Breast epithelium (tissue), 4 donors: Measurements from ENCODE around the gene WDPCP. TPM values are rescaled to one million over a fixed set of nuclear protein-coding genes. Genes with fewer than 3 reads are reported as not detected.

ENCODE experiments used
- DNase-seq, 2 donors: peaks; one replicate each; pipeline ENCODE4 v3.0.0-alpha.2; 2019; ENCODE audit warnings: low spot score in 2 of 2
- H3K27ac ChIP-seq, 2 donors: fragments of 200-600 bp; sonication (generic) in 1 of 2; one replicate each; pipeline ENCODE4 v1.5.1; 2016 to 2019; ENCODE audit warnings: mild to moderate bottlenecking in 1 of 2
- H3K27me3 ChIP-seq, 2 donors: fragments of 200-600 bp; sonication (generic) in 1 of 2; one replicate each; pipeline versions ENCODE4 v1.5.1 to v1.6.0; 2017 to 2019; ENCODE audit warnings: control low read depth in 1 of 2, mild to moderate bottlenecking in 1 of 2
- H3K36me3 ChIP-seq: fragments of 200-600 bp; one replicate; pipeline ENCODE4 v1.5.1; 2019
- H3K4me1 ChIP-seq, 2 donors: fragments of 200-600 bp; sonication (generic); one replicate each; pipeline ENCODE4 v1.5.1; 2016 to 2019; ENCODE audit warnings: control low read depth in 1 of 2
- H3K4me3 ChIP-seq, 3 donors: fragments of 200-600 bp; sonication (generic); 1 replicate in 2 of 3; 2 replicates in 1 of 3; pipeline ENCODE4 v1.5.1; 2016 to 2019; ENCODE audit warnings: mild to moderate bottlenecking in 3 of 3, moderate library complexity in 2 of 3
- H3K9me3 ChIP-seq, 2 donors: fragments of 200-600 bp; sonication (generic) in 1 of 2; one replicate each; pipeline ENCODE4 v1.5.1; 2016 to 2019; ENCODE audit warnings: control low read depth in 1 of 2
- CTCF ChIP-seq, 3 donors: fragments of 450-650 bp; IDR thresholded peaks; one replicate each; pipeline ENCODE4 v1.5.1; 2016 to 2017; ENCODE audit warnings: antibody characterized with exemption in 3 of 3, mild to moderate bottlenecking in 3 of 3, moderate library complexity in 3 of 3
- POLR2A ChIP-seq: fragments of 450-650 bp; IDR thresholded peaks from one replicate; pipeline ENCODE4 v1.6.1; 2016; ENCODE audit warnings: antibody characterized with exemption, mild to moderate bottlenecking, moderate library complexity
- POLR2AphosphoS5 ChIP-seq, 3 donors: sonication (generic); formaldehyde crosslinking; IDR thresholded peaks; one replicate each; pipeline ENCODE4 v1.6.1; 2017; ENCODE audit warnings: antibody characterized with exemption in 3 of 3
- intact Hi-C: fragments of 100-400 bp; cut with DNase I; formaldehyde crosslinking; loops from one replicate; pipeline ENCODE4 v1.15.1; 2023; ENCODE audit warnings: low total_unique reads
- total RNA-seq, 3 donors: library from RNA; depleted of rRNA; stranded (reverse); fragments of >200 nt; gene quantifications; one replicate each; pipeline ENCODE4 v1.1.0, GENCODE V29; 2016

WDPCP gene
- total RNA-seq, 3 donors from 2014 or later = 25.2 to 37.4 (median 29.4) TPM

DNA sequence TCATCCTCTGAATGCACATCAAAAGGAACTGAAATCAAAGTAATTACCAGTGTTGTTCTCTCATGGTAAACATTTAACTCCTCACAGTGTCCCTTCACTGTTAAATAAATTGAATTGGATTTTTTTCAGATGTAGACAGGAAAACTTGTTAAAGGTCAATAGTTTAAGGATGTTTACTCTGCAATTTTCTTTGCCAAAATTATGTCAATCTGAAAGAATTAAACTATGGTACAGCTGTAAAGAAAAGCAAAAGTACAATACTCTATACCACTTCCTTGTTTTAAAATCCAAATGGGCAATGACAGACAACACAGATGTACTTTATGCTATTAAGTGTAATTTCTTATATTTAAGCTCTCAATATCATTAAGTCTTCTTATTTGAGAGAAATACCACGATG is 153.2 kb downstream of the WDPCP start:
- intact Hi-C loops = no loop called here
- no peak overlapping the region for H3K4me3 ChIP-seq
- no peak for DNase-seq
- H3K4me1 ChIP-seq = no peaks in the 10 kb centered on the region
- H3K36me3 ChIP-seq = no peaks in the 10 kb centered on the region
- no peak overlapping the region for H3K27ac ChIP-seq
- H3K9me3 ChIP-seq = no peaks in the 10 kb centered on the region
- TF ChIP-seq POLR2AphosphoS5 (IDR thresholded peaks at IDR 0.05) (no peak), CTCF (IDR thresholded peaks at IDR 0.05) (no peak)
- H3K27me3 ChIP-seq = no peaks in the 10 kb centered on the region

- DNase-seq = no peak
- Histone ChIP-seq H3K27ac (no peak overlapping the region), H3K36me3 (no peaks in the 10 kb centered on the region), H3K4me1 (no peaks in the 10 kb centered on the region), H3K9me3 (no peaks in the 10 kb centered on the region), H3K4me3 (no peak overlapping the region), H3K27me3 (no peaks in the 10 kb centered on the region)
- intact Hi-C loops = no loop called here
- no peak for TF ChIP-seq POLR2AphosphoS5 (IDR thresholded peaks at IDR 0.05)
- no peak for TF ChIP-seq POLR2A
- no peak for TF ChIP-seq CTCF (IDR thresholded peaks at IDR 0.05)
Observed at GRCh38 chr2:63434024-63435001, 154.0 kb downstream of the WDPCP start.

- no peaks in the 10 kb centered on the region for H3K9me3 ChIP-seq
- intact Hi-C loops = no loop called here
- H3K27me3 ChIP-seq = no peaks in the 10 kb centered on the region
- no peaks in the 10 kb centered on the region for H3K4me1 ChIP-seq
- no peak for DNase-seq
- H3K36me3 ChIP-seq = no peaks in the 10 kb centered on the region
- no peak overlapping the region for H3K27ac ChIP-seq
- TF ChIP-seq POLR2AphosphoS5 (IDR thresholded peaks at IDR 0.05) (no peak), POLR2A (no peak), CTCF (IDR thresholded peaks at IDR 0.05) (no peak)
- H3K4me3 ChIP-seq = no peak overlapping the region
Observed at GRCh38 chr2:63432373-63432772, 155.9 kb downstream of the WDPCP start.

- H3K27me3 ChIP-seq = no peaks in the 10 kb centered on the region
- DNase-seq = no peak
- TF ChIP-seq CTCF (IDR thresholded peaks at IDR 0.05) (no peak), POLR2A (no peak), POLR2AphosphoS5 (IDR thresholded peaks at IDR 0.05) (no peak)
- no peak overlapping the region for H3K27ac ChIP-seq
- no peaks in the 10 kb centered on the region for H3K4me1 ChIP-seq
- intact Hi-C loops = no loop called here
- no peaks in the 10 kb centered on the region for H3K36me3 ChIP-seq
- H3K4me3 ChIP-seq = no peak overlapping the region
- no peaks in the 10 kb centered on the region for H3K9me3 ChIP-seq
Observed at GRCh38 chr2:63425606-63426005, 162.7 kb downstream of the WDPCP start.

DNA sequence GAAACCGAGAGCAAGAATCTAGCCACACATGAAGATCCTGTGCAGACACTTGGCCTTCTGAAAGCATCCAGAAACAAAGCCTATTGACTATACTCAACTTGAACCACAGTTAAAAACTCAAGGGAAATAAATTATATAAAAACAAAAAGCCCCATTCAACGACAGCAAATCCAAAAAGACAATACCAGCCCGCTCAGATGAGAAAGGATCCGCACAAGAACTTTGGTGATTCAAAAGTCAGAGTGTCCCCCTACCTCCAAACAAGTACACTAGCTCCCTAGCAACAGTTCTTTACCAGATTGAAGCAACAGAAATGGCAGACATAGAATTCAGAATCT is 163.2 kb downstream of the WDPCP start:
- H3K27me3 ChIP-seq = no peaks in the 10 kb centered on the region
- intact Hi-C loops = no loop called here
- H3K27ac ChIP-seq = no peak overlapping the region
- H3K36me3 ChIP-seq = no peaks in the 10 kb centered on the region
- TF ChIP-seq POLR2A = no peak
- TF ChIP-seq CTCF (IDR thresholded peaks at IDR 0.05) = no peak
- TF ChIP-seq POLR2AphosphoS5 (IDR thresholded peaks at IDR 0.05) = no peak
- H3K4me3 ChIP-seq = no peak overlapping the region
- no peaks in the 10 kb centered on the region for H3K4me1 ChIP-seq
- H3K9me3 ChIP-seq = no peaks in the 10 kb centered on the region
- no peak for DNase-seq
